OCI-M2 (cell line): Measurements from ENCODE around the gene PCDHA1.
"Not testable (repeated sequence)": the region's sequence is repeated elsewhere in the genome, so short reads cannot be mapped to it uniquely, and the experiment has no call there.

Source experiments
- DNase-seq: peaks from one replicate; lab custom pipeline; 2025; ENCODE audit not compliant: unreplicated experiment; lab: John Stamatoyannopoulos, UW

Gene PCDHA1

GRCh38 chr5:140808241-140808888 is 22.4 kb downstream of the PCDHA1 start:
- not testable (repeated sequence) for DNase-seq

GRCh38 chr5:140808889-140809291 is 22.9 kb downstream of the PCDHA1 start:
- no peak for DNase-seq

GRCh38 chr5:140821375-140822280 is 35.7 kb downstream of the PCDHA1 start, which contains the start of gene PCDHA5:
Gene PCDHA5, plus strand, starts transcription at chr5:140821613.
- no peak for DNase-seq

GRCh38 chr5:140822281-140822629 is 36.3 kb downstream of the PCDHA1 start:
- no peak for DNase-seq

GRCh38 chr5:140822969-140823368 is 37.0 kb downstream of the PCDHA1 start:
- DNase-seq = not testable (repeated sequence)

GRCh38 chr5:140823475-140823874 is 37.5 kb downstream of the PCDHA1 start:
- DNase-seq = no peak

- DNase-seq = no peak
These were observed 41.9 kb downstream of the PCDHA1 start, which contains the start of gene PCDHA6 for GRCh38 chr5:140827704-140828361. Gene PCDHA6, plus strand, starts transcription at chr5:140827960. Its CDS starts 132 bp downstream, at chr5:140828092.

GRCh38 chr5:140828362-140828737 is 42.4 kb downstream of the PCDHA1 start:
- DNase-seq = no peak

- not testable (repeated sequence) for DNase-seq
These were observed 43.9 kb downstream of the PCDHA1 start for GRCh38 chr5:140829511-140830501.

GRCh38 chr5:140833993-140834392 is 48.1 kb downstream of the PCDHA1 start, which contains the start of gene PCDHA7:
Gene PCDHA7, plus strand, starts transcription at chr5:140834269. Its CDS starts 115 bp downstream, at chr5:140834384.
- DNase-seq = no peak

- DNase-seq = not testable (repeated sequence)
These were observed 48.6 kb downstream of the PCDHA1 start for GRCh38 chr5:140834439-140835008.

GRCh38 chr5:140835622-140836510 is 49.9 kb downstream of the PCDHA1 start:
- DNase-seq = no peak

GRCh38 chr5:140840978-140841962 is 55.3 kb downstream of the PCDHA1 start, which contains the start of gene PCDHA8:
Gene PCDHA8, plus strand, starts transcription at chr5:140841187. Its CDS starts 135 bp downstream, at chr5:140841322.
- DNase-seq = no peak

GRCh38 chr5:140842798-140843733 is 57.1 kb downstream of the PCDHA1 start:
- no peak for DNase-seq

GRCh38 chr5:140848139-140849102 is 62.5 kb downstream of the PCDHA1 start, which contains the start of gene PCDHA9:
Gene PCDHA9, plus strand, starts transcription at chr5:140848382. Its CDS starts 114 bp downstream, at chr5:140848496.
- DNase-seq = not testable (repeated sequence)
